Activated naive CD4-positive, alpha-beta T cell treated with anti-CD3 and anti-CD28 coated beads for 36 hours (primary cell): ENCODE measurements around the gene TBKBP1. TPM values are rescaled to one million over a fixed set of nuclear protein-coding genes. Genes with fewer than 3 reads are reported as not detected.
A peak's percentile ranks its signal among the peaks of the same experiment; 100 is the strongest.
"Not testable (repeated sequence)": the region's sequence is repeated elsewhere in the genome, so short reads cannot be mapped to it uniquely, and the experiment has no call there.

Source experiments
- CTCF ChIA-PET: fragments of 350-600 bp; sonication (Branson Sonifier 250); formaldehyde crosslinking; loops from one replicate; lab custom pipeline; 2021; ENCODE audit warnings: antibody characterized with exemption; lab: Charles Lee
- DNase-seq: peaks from one replicate; pipeline ENCODE4 v3.0.0-alpha.2; 2020
- H3K27ac Mint-ChIP-seq: one replicate; pipeline ENCODE4 v1.8.0; 2021; ENCODE audit warnings: mild to moderate bottlenecking, mixed read lengths
- H3K27me3 Mint-ChIP-seq: one replicate; pipeline ENCODE4 v1.8.0; 2021; ENCODE audit warnings: low read depth, mixed read lengths
- H3K36me3 Mint-ChIP-seq: one replicate; pipeline ENCODE4 v1.8.0; 2021; ENCODE audit warnings: low read depth, mixed read lengths
- H3K4me1 Mint-ChIP-seq: one replicate; pipeline ENCODE4 v1.8.0; 2021; ENCODE audit warnings: low read depth, mixed read lengths
- H3K4me3 Mint-ChIP-seq: one replicate; pipeline ENCODE4 v1.8.0; 2021; ENCODE audit warnings: mild to moderate bottlenecking, moderate library complexity, mixed read lengths
- H3K9me3 Mint-ChIP-seq: one replicate; pipeline ENCODE4 v1.8.0; 2021; ENCODE audit warnings: mixed read lengths
- intact Hi-C: fragments of 100-400 bp; cut with micrococcal nuclease; formaldehyde crosslinking; loops from one replicate; pipeline ENCODE4 v1.15.1; 2023
- total RNA-seq, 2 experiments: library from RNA; stranded (reverse); gene quantifications; one replicate each; pipeline ENCODE4 v1.2.3, GENCODE V29; 2021

TBKBP1 gene
- total RNA-seq, 2 experiments from 2014 or later, result 19.5 to 19.7 TPM

- H3K36me3 Mint-ChIP-seq, result peaks cover 64% of the 10 kb centered on the region
- no peak for DNase-seq
- no peaks in the 10 kb centered on the region for H3K9me3 Mint-ChIP-seq
- intact Hi-C loops, result no loop called here
- H3K27ac Mint-ChIP-seq, result peak overlapping the region; percentile 79
- CTCF ChIA-PET, result no interaction called here
- H3K4me3 Mint-ChIP-seq, result no peak overlapping the region
- peaks cover 26% of the 10 kb centered on the region for H3K4me1 Mint-ChIP-seq
- H3K27me3 Mint-ChIP-seq, result no peaks in the 10 kb centered on the region
These were observed 11.8 kb upstream of the TBKBP1 start for GRCh38 chr17:47682138-47682537.

- Mint-ChIP-seq H3K36me3 (peaks cover 58% of the 10 kb centered on the region), H3K4me1 (peaks cover 26% of the 10 kb centered on the region), H3K27ac (peak overlapping the region; percentile 79)
- CTCF ChIA-PET, result interaction anchor here (0.7 kb wide), 1 partner anchor 30 kb away, joined by 3 read pairs; no protein-coding TSS in a partner anchor
- H3K27me3 Mint-ChIP-seq, DNase-seq, intact Hi-C loops, H3K4me3 Mint-ChIP-seq, H3K9me3 Mint-ChIP-seq: not testable (repeated sequence)
These were observed 11.2 kb upstream of the TBKBP1 start for GRCh38 chr17:47682727-47683126.

DNA sequence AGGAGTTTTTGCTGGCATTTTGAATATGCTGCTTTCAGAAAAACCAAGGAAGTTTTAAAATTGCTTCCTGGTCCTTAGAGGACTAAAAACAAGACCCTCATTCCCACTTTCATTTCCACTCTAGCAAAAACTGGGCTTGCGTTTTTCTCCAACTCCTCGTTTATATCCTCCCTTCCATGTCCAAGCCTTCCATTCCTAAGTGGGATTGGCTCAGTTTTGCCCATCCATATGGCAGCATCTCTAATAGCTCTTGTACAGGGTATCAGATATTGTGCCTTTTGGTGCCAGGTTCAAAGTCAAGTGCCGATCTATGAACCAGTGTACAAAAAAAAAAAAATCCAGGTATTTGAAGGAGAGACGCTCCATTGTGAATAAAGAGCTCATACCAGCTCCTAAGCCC, 9.9 kb upstream of the TBKBP1 start:
- CTCF ChIA-PET, result interaction anchor here (1.1 kb wide), 1 partner anchor 21 kb away, joined by 5 read pairs; no protein-coding TSS in a partner anchor
- peaks cover 49% of the 10 kb centered on the region for H3K36me3 Mint-ChIP-seq
- H3K9me3 Mint-ChIP-seq, result no peaks in the 10 kb centered on the region
- intact Hi-C loops, result no loop called here
- no peaks in the 10 kb centered on the region for H3K27me3 Mint-ChIP-seq
- H3K4me1 Mint-ChIP-seq, result peaks cover 23% of the 10 kb centered on the region
- no peak for DNase-seq
- H3K4me3 Mint-ChIP-seq, result no peak overlapping the region
- peak overlapping the region; percentile 74 for H3K27ac Mint-ChIP-seq

DNA sequence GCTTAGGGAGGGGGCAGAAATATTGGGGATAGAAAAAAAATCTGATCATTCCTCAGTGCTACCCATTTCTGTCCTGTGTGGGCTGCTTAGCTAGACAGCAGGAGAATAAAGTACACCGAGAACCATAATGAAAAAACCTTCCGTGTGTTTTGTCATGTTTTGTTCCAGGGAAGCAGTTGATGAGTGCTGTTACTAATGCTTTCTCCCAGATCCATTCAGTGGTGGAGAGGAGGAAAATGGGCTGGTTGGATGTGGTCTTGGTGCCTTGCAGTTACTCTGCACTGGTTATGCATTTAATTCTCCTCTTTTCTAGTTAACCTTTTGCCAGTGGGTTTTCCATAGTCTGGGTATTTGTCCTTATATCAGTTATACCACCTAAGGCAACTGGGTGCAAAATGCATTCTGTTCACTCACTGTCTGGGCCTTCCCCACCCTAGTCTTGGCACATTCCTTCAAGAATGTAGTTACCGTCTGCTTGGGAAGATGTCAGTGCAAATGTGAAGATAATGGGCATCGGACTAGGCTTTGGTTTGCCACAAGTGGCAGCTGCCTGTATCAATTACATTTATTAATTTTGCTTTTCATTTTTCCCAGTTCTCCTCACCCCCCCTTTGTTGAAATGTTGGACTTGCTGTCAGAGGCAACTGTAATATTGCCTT, 9.3 kb upstream of the TBKBP1 start:
- DNase-seq, result no peak
- Mint-ChIP-seq H3K36me3 (peaks cover 49% of the 10 kb centered on the region), H3K4me1 (peaks cover 23% of the 10 kb centered on the region), H3K27me3 (no peaks in the 10 kb centered on the region), H3K4me3 (no peak overlapping the region), H3K9me3 (no peaks in the 10 kb centered on the region), H3K27ac (peak overlapping the region; percentile 74)
- intact Hi-C loops, result no loop called here
- CTCF ChIA-PET, result interaction anchor here (1.1 kb wide), 1 partner anchor 21 kb away, joined by 5 read pairs; no protein-coding TSS in a partner anchor

GRCh38 chr17:47685556-47686275, 8.2 kb upstream of the TBKBP1 start:
- DNase-seq, result no peak
- Mint-ChIP-seq H3K36me3 (peaks cover 39% of the 10 kb centered on the region), H3K9me3 (no peaks in the 10 kb centered on the region), H3K4me1 (peaks cover 29% of the 10 kb centered on the region), H3K27ac (peak overlapping the region; percentile 59), H3K4me3 (no peak overlapping the region), H3K27me3 (no peaks in the 10 kb centered on the region)
- intact Hi-C loops, result no loop called here
- CTCF ChIA-PET, result no interaction called here

DNA sequence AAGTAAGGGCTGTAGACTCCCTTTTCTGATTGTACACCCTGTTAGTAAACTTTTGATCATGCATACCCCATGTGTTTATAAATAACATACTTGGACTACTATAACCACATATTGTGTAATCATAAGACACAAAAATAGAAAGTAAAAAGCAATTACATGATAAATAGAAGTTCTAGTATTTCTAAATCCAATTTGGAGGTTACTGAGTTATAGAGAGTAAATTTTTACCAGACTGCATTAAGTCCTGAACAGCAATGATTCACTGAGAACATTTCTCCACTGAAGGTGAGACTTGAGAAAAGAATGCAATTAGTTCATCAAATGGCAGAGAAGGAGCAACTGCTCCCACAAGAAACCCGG, 7.7 kb upstream of the TBKBP1 start:
- H3K27me3 Mint-ChIP-seq, result no peaks in the 10 kb centered on the region
- no peak overlapping the region for H3K27ac Mint-ChIP-seq

GRCh38 chr17:47686664-47687327, 7.2 kb upstream of the TBKBP1 start:
- Mint-ChIP-seq H3K9me3 (no peaks in the 10 kb centered on the region), H3K27me3 (no peaks in the 10 kb centered on the region), H3K36me3 (peaks cover 34% of the 10 kb centered on the region), H3K4me1 (peaks cover 30% of the 10 kb centered on the region), H3K4me3 (no peak overlapping the region), H3K27ac (no peak overlapping the region)
- CTCF ChIA-PET, result interaction anchor here (1.1 to 2.6 kb wide), 5 partner anchors 11 to 79 kb away, joined by 3 to 14 read pairs (median 5); partner anchors contain the start of gene TBX21
- no peak for DNase-seq
- intact Hi-C loops, result no loop called here

More for the DNA sequence above, 7.7 kb upstream of the TBKBP1 start:
- Mint-ChIP-seq H3K4me3 (no peak overlapping the region), H3K36me3 (peaks cover 37% of the 10 kb centered on the region), H3K4me1 (peaks cover 27% of the 10 kb centered on the region), H3K9me3 (no peaks in the 10 kb centered on the region)
- CTCF ChIA-PET, result no interaction called here
- intact Hi-C loops, result no loop called here
- DNase-seq, result no peak

GRCh38 chr17:47687328-47687690, 6.7 kb upstream of the TBKBP1 start:
- Mint-ChIP-seq H3K9me3 (no peaks in the 10 kb centered on the region), H3K4me1 (peaks cover 30% of the 10 kb centered on the region), H3K4me3 (no peak overlapping the region), H3K27me3 (no peaks in the 10 kb centered on the region), H3K27ac (no peak overlapping the region), H3K36me3 (peaks cover 29% of the 10 kb centered on the region)
- DNase-seq, result no peak
- CTCF ChIA-PET, result interaction anchor here (0.8 to 2.6 kb wide), 7 partner anchors 10 to 78 kb away, joined by 3 to 14 read pairs (median 4); partner anchors contain the start of gene TBX21
- intact Hi-C loops, result no loop called here

DNA sequence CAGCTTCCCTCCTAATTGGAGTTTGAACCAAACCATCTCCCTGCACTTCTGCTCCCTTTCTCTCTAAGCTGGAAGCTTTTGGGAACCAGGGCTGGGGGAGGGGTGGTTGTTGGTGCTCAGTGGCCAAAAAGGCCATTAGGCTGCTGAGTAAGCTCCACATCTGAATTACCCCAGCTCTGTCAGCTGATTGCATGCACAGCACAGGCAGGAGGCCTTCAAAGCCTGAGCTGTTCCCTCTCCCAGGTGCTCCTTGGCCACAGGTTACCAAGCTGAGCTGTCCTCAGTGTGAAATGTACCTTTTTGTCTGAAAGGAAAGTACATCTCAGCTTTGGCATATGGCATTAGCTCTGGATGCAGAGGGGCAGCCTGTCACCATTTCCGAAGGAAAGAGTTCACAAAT, 6.2 kb upstream of the TBKBP1 start:
- no peak overlapping the region for H3K27ac Mint-ChIP-seq
- peaks cover 31% of the 10 kb centered on the region for H3K4me1 Mint-ChIP-seq
- H3K36me3 Mint-ChIP-seq, result peaks cover 25% of the 10 kb centered on the region
- DNase-seq, result no peak
- H3K9me3 Mint-ChIP-seq, result no peaks in the 10 kb centered on the region
- CTCF ChIA-PET, result interaction anchor here (0.6 to 2.6 kb wide), 8 partner anchors 10 to 78 kb away, joined by 3 to 14 read pairs (median 4); partner anchors contain the start of gene TBX21
- no peaks in the 10 kb centered on the region for H3K27me3 Mint-ChIP-seq
- no peak overlapping the region for H3K4me3 Mint-ChIP-seq
- intact Hi-C loops, result no loop called here

GRCh38 chr17:47690121-47690520, 3.8 kb upstream of the TBKBP1 start:
- peaks cover 10% of the 10 kb centered on the region for H3K36me3 Mint-ChIP-seq
- no peak overlapping the region for H3K27ac Mint-ChIP-seq
- no peaks in the 10 kb centered on the region for H3K9me3 Mint-ChIP-seq
- CTCF ChIA-PET, result interaction anchor here (0.6 to 1.1 kb wide), 2 partner anchors 14 to 25 kb away, joined by 3 read pairs; no protein-coding TSS in a partner anchor
- peaks cover 34% of the 10 kb centered on the region for H3K4me1 Mint-ChIP-seq
- intact Hi-C loops, result no loop called here
- peak; percentile 43 for DNase-seq
- no peak overlapping the region for H3K4me3 Mint-ChIP-seq
- H3K27me3 Mint-ChIP-seq, result no peaks in the 10 kb centered on the region

DNA sequence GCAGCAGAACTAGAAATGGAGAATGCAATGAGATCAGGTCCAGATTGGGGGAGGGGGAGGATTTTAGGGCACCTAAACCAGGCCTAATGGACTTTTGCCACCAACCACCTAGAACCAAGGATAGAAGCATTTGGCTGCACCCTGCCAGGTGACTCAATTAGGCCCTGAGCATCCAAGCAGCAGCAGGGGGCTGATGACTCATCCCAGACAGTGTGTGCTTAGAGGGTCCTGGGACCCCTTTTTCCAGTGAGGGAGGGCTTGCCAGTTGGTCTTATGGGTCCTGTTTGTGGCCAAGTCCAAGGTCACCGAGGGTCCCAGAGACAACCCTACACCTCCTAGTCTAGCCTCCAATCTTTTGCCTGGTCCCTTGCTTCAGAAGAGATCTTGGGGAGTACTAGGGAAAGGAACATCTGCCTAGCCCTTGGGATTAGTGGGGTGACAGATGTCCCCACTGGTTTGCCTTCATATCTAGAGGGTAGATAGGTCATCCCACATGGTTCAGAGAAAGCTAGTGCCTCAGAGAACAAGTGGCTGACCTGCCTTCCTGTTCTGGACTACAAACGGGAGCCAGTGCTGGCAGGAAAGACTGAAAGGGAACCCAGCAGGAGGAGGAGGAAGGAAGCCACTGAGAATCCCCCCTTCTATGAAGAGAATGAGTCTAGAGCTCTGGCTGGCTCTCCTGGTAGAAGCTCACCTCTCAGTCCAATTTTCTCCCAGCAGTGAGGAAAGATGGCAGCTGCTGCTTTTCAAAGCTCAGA, 1.6 kb upstream of the TBKBP1 start:
- H3K9me3 Mint-ChIP-seq, result no peaks in the 10 kb centered on the region
- peaks cover 52% of the 10 kb centered on the region for H3K4me1 Mint-ChIP-seq
- H3K27ac Mint-ChIP-seq, result peak overlapping the region; percentile 38
- no peaks in the 10 kb centered on the region for H3K27me3 Mint-ChIP-seq
- intact Hi-C loops, result no loop called here
- CTCF ChIA-PET, result interaction anchor here (0.8 to 2.4 kb wide), 8 partner anchors 11 to 109 kb away, joined by 3 to 8 read pairs (median 4); partner anchors contain the start of gene TBX21
- H3K4me3 Mint-ChIP-seq, result peak overlapping the region; percentile 87
- H3K36me3 Mint-ChIP-seq, result peaks cover 13% of the 10 kb centered on the region
- DNase-seq, result no peak
